Measurements from ENCODE around the gene CHRM3.

The CHRM3 gene

DNA sequence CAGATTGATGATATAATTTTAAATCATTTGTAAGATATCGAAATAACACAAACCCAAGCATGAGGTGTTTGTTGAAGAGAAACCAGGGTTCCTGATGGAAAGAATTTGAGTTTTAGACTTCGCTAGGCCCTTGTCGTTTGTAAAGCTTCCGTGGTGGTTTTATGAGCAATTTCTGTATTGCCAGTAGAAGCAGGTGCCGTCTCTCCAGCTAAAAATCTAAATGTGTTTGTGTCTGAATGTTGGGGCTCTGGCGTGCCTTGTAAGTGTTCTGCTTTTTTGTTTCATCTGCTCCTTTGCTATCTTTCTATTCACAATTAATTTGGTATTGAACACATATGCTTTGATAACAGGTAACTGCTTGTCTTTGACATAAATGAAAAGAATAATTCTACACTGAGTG is 27.5 kb downstream of the CHRM3 start:
- DNase-seq (ENCODE audit: low spot score) = no peak

DNA sequence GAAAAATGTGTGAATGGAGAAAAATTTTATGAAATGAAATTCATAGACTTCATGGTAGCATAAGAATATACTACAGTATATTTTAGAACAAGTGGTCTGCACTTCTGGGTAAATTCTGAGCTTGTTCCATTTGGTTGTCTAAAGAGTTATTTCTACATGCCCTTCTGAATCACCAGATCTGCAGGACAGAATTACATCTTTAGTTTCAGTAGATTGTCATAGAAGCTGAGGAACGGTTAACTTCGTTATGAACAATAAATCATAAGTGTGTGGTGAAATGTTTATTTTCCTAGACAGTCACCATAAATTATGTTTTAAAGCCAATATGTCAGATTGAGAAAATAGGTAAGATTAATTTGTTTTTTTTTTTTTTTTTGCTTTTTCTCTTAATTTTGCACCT is 30.9 kb downstream of the CHRM3 start:
- DNase-seq (ENCODE audit: low spot score) = no peak

DNA sequence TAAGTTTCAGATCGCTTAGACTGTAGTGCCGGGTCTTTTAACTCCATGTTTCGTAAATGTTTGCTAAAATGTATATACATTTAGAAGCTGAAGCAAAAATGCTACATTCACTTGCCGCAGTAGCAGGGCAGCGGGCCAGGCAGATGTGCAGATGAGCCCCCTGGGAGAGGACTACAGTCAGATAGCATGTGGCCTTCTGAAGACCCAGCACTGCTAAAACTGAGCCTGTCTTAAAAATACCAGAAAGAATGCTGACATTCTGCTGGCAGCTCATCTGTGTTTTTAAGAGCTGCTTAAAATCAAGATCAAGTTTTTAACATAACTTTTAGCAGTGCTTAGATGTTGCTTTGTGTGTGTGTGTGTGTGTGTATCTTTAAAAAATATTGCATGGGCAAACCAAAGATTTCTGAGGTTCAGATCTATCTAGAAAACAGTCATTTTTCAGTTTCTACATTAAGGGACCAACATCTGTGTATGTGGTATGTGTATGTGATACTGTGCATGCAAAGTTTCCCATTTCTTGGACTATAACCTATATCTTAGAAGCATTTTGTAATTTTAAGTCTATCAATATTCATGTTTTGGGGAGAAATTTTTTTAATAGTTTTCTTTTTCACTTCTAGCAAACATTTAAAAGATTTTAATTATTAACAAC is 31.7 kb downstream of the CHRM3 start:
- DNase-seq (ENCODE audit: low spot score) = no peak

DNA sequence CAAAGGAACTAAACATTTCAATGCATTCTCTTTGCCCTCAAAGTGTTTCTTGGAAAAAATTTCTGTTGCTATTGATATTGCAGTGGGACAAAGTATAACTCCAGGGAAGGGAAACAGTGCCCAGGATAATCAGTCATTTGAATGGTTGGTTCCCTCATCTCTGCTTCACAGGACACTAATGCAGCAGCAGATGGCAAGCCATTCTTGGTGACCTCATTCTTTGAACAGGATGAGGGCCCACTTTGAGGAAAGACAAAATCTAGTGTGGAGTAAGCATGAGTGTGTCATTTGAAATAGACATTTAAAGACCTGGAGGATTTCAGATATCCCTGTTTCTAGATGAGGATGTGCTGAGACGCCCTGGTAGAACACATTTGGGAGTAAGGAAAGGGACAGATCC is 32.3 kb downstream of the CHRM3 start:
- DNase-seq (ENCODE audit: low spot score) = no peak

DNA sequence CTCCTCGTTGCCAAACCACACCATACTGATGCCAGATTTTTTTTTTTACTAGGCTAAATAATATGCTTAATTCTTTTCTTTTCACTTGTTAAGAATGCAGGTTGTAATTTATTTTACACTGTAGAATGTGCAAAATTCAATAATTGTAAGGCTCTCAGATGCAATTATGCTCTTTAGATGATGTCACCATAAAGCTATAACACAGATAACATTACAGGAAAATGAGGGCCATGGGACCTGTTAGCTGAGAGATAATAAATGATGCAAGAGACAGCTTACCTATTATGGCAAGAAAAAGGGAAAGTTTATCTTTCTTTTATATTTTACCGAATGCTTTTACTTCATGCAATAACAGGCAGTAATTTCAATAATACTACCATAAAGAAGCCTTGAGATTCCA is 35.4 kb downstream of the CHRM3 start:
- DNase-seq (ENCODE audit: low spot score) = no peak

DNA sequence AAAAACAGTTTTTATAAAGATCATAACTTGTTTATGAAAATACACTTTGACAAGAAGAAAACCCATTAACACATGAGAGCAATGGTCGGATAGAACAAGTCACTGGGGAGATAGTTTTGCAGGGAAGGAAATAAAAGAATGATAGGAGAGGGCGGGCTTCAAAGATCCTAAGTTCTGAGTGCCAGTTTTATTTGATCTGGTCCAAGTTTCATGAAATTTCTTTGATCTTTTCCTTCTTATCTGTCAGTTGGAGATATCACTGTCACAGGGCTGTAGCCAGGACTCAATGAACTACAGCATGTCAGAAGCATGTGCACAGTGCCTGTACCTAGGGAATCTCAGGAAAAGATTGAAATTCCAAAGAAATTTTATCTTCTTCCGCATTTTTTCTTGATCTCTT is 36.5 kb downstream of the CHRM3 start:
- DNase-seq (ENCODE audit: low spot score) = no peak

DNA sequence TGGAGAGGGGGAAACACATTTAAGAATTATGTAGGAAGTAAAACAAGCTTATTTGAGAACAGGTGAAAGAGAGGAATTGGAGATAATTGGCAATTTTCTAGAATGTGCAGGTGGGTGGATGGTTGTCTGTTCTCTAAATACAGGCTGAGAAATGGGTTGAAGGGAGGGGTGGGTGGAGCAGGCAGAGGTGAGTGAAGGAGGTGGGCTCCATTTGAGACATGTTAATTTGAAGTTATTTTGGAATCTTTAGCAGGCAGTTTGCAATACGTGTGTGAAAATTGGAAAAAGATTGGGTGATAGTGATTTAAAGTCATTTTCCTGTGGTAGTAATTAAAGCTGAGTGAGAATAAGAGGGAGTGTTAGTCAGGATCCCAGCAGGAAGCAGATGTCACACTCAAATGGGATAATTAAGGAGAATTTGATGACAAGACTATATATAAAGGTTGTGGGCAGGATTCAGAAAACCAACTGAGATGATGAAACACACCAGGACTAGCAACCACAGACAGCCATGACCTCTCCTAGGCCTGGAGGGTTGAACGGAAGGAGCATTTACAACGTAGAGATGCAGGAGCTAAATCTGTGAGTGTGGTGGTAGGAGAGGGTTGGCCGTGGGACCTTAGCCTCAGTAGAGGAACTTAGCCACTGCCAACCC is 40.6 kb downstream of the CHRM3 start:
- DNase-seq (ENCODE audit: low spot score) = no peak

DNA sequence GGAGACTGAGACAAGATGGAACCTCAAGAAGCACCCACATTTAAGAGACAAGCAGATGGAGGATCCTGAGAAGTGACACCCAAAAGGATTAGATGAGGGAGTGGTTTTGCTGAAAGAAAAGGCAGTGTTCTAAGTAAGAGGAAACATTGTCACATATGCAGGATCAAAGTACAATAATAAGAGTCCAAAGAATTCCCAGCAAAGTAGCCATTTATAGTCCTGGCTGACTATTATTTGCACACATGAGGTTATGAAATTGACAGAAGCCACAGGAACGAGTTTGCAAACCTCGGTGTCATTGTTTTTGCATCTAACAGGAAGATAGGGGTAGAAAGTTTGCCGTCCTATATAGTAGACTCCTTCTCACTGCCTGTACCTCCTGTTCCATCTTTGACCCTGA is 41.3 kb downstream of the CHRM3 start:
- DNase-seq (ENCODE audit: low spot score) = no peak

DNA sequence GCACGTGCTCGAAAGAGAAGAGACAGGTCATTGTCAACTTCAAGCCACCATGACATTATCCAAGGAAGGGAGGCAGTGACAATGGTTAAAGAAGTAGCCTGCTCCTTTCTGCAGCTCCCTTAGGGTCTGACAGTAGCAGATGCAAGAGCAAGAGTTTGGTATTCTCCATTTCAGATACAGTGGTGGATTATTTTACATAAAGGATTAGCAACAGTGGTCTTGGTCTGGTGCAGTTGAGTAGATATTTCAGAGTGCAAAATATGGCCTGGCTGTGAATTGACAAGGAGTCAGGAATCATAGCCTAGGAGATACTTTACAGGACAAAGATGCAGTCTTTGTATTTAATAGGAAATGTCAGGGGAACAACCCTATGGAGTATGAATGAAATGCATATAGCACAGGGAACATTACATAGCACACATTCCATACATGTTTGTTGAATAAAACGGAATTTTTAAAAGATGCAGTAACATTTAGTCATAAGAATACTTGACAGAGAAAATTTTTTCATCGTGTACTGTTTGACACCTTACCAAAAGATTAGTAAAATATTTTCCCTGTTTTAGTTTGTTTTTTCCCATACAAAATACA is 41.8 kb downstream of the CHRM3 start:
- DNase-seq (ENCODE audit: low spot score) = no peak

DNA sequence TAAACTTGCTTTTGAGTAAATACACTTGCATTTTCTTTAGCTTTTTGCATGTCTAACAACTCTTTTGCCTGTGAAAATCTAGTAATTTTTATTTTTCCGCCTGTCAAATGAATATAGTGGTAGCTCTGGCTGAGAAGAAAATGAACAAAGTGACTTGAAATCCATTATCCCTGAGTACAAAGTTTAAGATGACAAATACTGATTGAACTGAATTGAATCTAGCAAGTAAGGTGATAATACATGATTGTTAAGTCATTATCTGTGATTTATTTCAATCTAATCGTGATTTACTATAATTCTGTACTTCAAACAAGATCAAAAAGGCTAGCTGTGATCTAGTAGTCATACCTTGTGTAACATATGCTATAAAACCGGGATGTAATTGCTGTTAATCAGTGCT is 42.8 kb downstream of the CHRM3 start:
- no peak for DNase-seq (ENCODE audit: low spot score)

DNA sequence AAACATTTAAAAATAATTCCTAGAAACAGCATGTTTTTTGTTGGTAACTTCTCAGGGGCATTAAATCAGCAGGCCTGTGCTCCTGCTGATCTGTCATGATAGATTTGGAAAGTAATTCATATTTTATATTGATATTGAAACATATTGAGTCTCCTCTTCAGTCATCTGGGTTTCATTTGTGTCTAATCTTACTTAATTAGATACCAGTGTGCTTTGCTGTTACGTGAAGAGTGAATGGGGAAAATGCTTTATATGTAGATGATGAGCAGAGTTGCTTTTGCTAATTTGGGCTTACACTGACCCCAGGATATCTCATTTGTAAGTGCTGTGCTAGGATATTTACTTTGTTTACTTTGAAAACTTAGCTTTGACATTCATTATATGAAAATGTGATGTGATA is 45.9 kb downstream of the CHRM3 start:
- DNase-seq (ENCODE audit: low spot score) = no peak

DNA sequence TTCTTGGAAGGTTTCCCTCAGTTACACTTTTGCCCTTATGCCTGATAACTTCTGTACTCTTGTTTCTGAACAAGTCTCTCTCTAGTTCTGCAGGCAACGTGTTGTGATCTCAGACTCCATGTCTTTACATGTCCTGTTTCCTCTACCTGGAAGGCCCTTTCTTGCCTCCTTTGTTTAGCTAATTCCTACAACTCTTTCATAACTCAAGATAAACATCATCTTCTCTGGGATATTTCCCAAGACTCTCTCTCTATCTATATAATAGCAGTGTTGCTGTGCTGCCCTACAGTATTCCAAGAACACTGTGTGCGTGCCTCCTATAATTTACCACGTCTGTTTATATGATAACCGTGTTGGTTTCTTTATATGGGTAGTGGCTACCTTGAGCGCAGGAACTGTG is 47.8 kb downstream of the CHRM3 start:
- DNase-seq (ENCODE audit: low spot score) = no peak
